Renal cortical epithelial cell (primary cell): ENCODE results near the gene SPRR1B. TPM values are rescaled to one million over a fixed set of nuclear protein-coding genes. Genes with fewer than 3 reads are reported as not detected.
A peak's percentile ranks its signal among the peaks of the same experiment; 100 is the strongest.
"Not testable (repeated sequence)": the region's sequence is repeated elsewhere in the genome, so short reads cannot be mapped to it uniquely, and the experiment has no call there.

Experiments
- DNase-seq: peaks from one replicate; pipeline ENCODE4 v3.0.0-alpha.2; 2011; ENCODE audit warnings: low read depth
- total RNA-seq: library from RNA; depleted of rRNA; stranded (reverse); fragments of >200 nt; gene quantifications from 2 replicates; pipeline ENCODE4 v1.2.3, GENCODE V29; 2014

The SPRR1B gene
- total RNA-seq, 1 donor from 2014 or later, result not detected

DNA sequence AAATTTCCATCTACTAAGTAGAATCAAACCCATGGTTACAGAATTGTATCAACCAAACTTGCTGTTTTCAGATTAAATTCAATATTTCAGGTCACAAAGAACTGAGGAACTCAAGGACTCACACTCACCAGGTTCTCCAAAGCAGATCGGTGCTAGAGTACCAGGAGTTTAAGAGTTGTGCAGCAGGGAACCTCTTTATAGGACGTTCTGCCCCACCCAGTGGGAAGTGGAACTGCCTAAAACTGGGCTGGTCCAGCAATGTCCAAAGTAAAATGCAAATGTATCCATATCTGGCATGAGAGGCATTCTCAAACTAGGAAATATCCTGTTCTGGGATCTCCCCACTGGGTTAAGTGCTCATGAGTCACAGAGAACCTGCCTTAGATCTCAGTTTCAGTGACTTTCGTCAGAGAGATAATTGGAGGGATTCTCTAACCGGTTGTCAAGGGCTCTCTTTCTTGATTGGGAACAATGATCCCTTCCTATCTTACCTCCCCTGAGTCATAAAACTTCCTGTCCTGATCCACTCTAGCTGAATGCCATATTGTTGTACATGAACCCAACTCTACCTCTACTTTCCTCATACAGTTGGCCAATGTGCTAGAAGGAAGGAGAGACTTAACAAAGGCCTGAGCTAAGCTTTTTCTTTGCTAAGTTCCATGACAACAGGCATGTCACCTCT lies 10.1 kb downstream of the SPRR1B start, which contains the start of gene SPRR2D:
Gene SPRR2D, minus strand, starts transcription at position 171 of the 682 bp plus-strand sequence. CDS start 774 bp downstream, outside the sequence.
- DNase-seq, result no peak

- DNase-seq, result no peak
Observed at GRCh38 chr1:153049211-153049610, 18.2 kb downstream of the SPRR1B start.

GRCh38 chr1:153056111-153056510 lies 25.1 kb downstream of the SPRR1B start:
- DNase-seq, result not testable (repeated sequence)

GRCh38 chr1:153057375-153057774 lies 26.4 kb downstream of the SPRR1B start, which contains the start of gene SPRR2A:
Gene SPRR2A (minus strand): TSS chr1:153057512. CDS start chr1:153056735, 777 bp downstream.
- DNase-seq, result no peak

DNA sequence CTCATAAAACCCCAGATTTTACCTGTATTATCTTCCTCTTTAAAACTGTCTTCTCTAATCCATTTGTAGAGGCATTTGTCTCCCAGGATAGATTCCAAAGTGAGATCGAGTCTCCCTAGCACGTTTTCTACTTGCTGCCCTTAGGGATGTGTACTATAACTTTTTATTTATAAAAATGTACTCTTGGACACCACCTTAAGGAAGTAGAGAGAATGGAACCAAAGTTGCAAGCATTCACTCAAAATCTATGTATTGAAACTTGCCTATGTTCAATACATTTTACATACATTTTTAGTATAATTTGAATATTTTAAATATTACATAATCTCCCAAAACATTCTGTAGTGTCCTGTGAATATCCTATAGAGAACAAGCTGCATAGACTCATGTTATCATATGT lies 27.2 kb downstream of the SPRR1B start:
- DNase-seq, result no peak

DNA sequence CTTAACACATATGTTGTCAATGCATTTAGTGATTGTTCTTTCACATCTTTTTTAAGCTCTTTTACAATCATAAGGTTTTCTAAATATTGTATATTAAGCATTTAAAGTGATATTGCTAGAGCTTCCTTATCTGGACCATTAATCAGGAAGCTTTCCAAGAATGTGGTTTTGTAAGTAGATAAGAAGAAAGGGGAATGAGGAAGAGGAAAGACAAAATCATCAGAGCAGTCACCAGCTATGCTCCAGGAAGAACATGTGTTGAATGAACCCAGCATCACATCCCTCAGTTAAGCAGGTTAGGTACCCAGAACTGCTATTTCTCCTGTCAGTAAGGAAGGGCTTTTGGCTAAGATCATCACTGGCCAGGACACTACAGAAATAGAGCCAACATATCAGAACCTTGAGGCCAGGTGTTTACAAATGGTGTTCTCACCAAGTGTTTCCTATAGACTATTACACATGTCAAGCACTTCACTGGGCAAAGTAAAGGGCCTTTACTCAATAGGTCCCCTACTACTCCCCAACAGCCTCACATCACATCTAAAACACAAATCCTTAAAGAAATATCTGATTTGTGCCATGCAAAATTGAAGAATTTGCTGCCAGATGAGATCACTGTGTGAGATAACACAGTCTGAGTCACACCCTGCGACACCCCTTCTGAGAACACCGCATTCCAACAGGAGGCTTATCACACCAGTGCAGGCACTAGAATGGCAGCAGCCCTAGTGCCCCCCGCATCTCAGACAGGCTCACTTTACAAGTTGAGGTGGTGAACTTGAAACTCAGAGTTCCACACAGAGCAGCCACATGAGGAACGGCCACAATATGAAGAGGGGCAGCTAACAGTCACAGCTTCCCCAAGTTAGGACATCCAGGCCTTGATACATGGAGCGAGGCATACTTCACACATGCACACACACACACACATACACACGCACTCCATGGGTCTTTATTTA lies 28.1 kb downstream of the SPRR1B start:
- peak; percentile 37 for DNase-seq

- no peak for DNase-seq
Observed at GRCh38 chr1:153070243-153070642, 39.2 kb downstream of the SPRR1B start.

GRCh38 chr1:153071511-153071910 lies 40.5 kb downstream of the SPRR1B start, which contains the start of gene SPRR2B:
Gene SPRR2B (minus strand): TSS chr1:153071611. CDS start chr1:153070839, 772 bp downstream.
- DNase-seq, result no peak

GRCh38 chr1:153072806-153073726 lies 42.1 kb downstream of the SPRR1B start:
- no peak for DNase-seq

- DNase-seq, result no peak
Observed at GRCh38 chr1:153081736-153082135, 50.7 kb downstream of the SPRR1B start.

Other genes with a start within 250 kb of the SPRR1B start
- not detected in 2 replicates for gene LCE1E, start 244.9 kb upstream of the SPRR1B start, total RNA-seq
- gene LCE1D, start 234.5 kb upstream of the SPRR1B start, total RNA-seq, result not detected in 2 replicates
- gene LCE1C, start 224.6 kb upstream of the SPRR1B start, total RNA-seq, result not detected in 2 replicates
- not detected in 2 replicates for gene LCE1B, start 219.2 kb upstream of the SPRR1B start, total RNA-seq
- not detected in 2 replicates for gene LCE1A, start 203.7 kb upstream of the SPRR1B start, total RNA-seq
- gene LCE6A, start 188.3 kb upstream of the SPRR1B start, total RNA-seq, result not detected in 2 replicates
- gene LCE7A, start 171.2 kb upstream of the SPRR1B start, total RNA-seq, result not detected in 2 replicates
- gene SMCP, start 152.9 kb upstream of the SPRR1B start, total RNA-seq, result not detected in 2 replicates
- 0.15 and 2.4 TPM in 2 replicates for gene IVL, start 122.7 kb upstream of the SPRR1B start, total RNA-seq
- not detected in 2 replicates for gene SPRR5, start 84.0 kb upstream of the SPRR1B start, total RNA-seq
- not detected in 2 replicates for gene SPRR4, start 60.6 kb upstream of the SPRR1B start, total RNA-seq
- not detected in 2 replicates for gene SPRR1A, start 47.1 kb upstream of the SPRR1B start, total RNA-seq
- not detected in 2 replicates for gene SPRR3, start 29.5 kb upstream of the SPRR1B start, total RNA-seq
- not detected in 2 replicates for gene SPRR2D, start 9.9 kb downstream of the SPRR1B start, total RNA-seq
- not detected in 2 replicates for gene SPRR2A, start 26.3 kb downstream of the SPRR1B start, total RNA-seq
- gene SPRR2B, start 40.4 kb downstream of the SPRR1B start, total RNA-seq, result not detected in 2 replicates
- gene SPRR2E, start 63.3 kb downstream of the SPRR1B start, total RNA-seq, result not detected in 2 replicates
- gene SPRR2F, start 82.3 kb downstream of the SPRR1B start, total RNA-seq, result not detected in 2 replicates
- gene SPRR2G, start 119.7 kb downstream of the SPRR1B start, total RNA-seq, result not detected in 2 replicates
- not detected in 2 replicates for gene LELP1, start 172.2 kb downstream of the SPRR1B start, total RNA-seq
- gene PRR9, start 186.4 kb downstream of the SPRR1B start, total RNA-seq, result not detected in 2 replicates
- not detected in 2 replicates for gene LORICRIN, start 228.5 kb downstream of the SPRR1B start, total RNA-seq